GM18951 (cell line): ENCODE data around the gene AFF1.
"Not testable (repeated sequence)": the region's sequence is repeated elsewhere in the genome, so short reads cannot be mapped to it uniquely, and the experiment has no call there.

ENCODE experiments used
- POLR2A ChIP-seq: IDR thresholded peaks from 4 replicates; pipeline ENCODE4 v1.6.1; 2011; ENCODE audit warnings: mild to moderate bottlenecking; ENCODE audit not compliant: insufficient read length, insufficient read depth; ENCODE audit errors: extremely low read depth
- in situ Hi-C: fragments of 300-500 bp; cut with MboI; formaldehyde crosslinking; loops from one replicate; pipeline ENCODE4 v1.12.0; 2022; ENCODE audit warnings: low sequenced_read_pairs, mixed read lengths, inconsistent platforms; ENCODE audit not compliant: unreplicated experiment

AFF1 gene

DNA sequence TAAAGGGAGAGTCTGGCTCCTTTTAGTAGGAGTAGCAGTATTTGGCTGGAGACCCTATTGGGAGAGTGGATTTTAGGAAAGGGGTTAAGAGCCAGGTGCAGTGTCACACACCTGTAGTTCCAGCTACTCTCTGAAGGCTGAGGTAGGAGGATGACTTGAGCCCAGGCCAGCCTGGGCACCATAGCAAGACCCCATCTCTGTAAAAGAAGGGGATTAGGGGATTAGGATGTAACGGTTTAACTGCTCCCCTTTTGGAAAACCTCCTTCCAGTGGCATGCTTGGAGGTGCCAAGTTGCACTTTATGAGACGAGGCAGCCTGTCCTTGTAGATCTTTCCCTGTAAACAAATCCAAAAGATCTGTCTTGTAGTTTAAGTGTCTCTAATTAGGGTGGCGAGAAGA is 145.7 kb downstream of the AFF1 start:
- no peak for TF ChIP-seq POLR2A
- in situ Hi-C loops: no loop called here

- in situ Hi-C loops: no loop called here
Observed at GRCh38 chr4:87081826-87082225, 147.0 kb downstream of the AFF1 start.

GRCh38 chr4:87085732-87086131 is 150.9 kb downstream of the AFF1 start:
- in situ Hi-C loops: not testable (repeated sequence)

More at GRCh38 chr4:87081826-87082225, 147.0 kb downstream of the AFF1 start:
- no peak for TF ChIP-seq POLR2A

GRCh38 chr4:87086143-87086805 is 151.5 kb downstream of the AFF1 start:
- no peak for TF ChIP-seq POLR2A
- in situ Hi-C loops: no loop called here

- in situ Hi-C loops: no loop called here
- TF ChIP-seq POLR2A: no peak
Observed at GRCh38 chr4:87087015-87087414, 152.2 kb downstream of the AFF1 start.

DNA sequence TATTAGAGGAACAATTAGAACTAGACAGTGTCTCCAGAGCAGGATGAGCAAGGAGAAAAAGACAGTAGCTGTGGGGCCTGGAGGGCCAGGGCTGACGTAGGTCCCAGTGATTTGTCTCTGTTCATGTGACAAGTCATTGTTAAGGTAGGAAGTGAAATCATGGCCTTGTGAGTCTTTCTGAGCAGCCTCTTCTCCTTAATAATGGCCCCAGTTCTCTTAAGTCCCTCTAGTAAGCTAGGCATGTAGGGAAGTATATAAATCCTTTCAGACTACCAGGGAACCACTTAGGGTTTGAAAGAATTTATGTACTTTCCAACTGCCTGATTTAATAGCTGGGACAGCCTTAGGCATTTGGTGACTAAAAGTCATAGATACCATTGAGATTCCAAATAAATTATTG is 152.6 kb downstream of the AFF1 start:
- in situ Hi-C loops: no loop called here
- no peak for TF ChIP-seq POLR2A

GRCh38 chr4:87088186-87088585 is 153.4 kb downstream of the AFF1 start:
- no peak for TF ChIP-seq POLR2A
- in situ Hi-C loops: no loop called here

DNA sequence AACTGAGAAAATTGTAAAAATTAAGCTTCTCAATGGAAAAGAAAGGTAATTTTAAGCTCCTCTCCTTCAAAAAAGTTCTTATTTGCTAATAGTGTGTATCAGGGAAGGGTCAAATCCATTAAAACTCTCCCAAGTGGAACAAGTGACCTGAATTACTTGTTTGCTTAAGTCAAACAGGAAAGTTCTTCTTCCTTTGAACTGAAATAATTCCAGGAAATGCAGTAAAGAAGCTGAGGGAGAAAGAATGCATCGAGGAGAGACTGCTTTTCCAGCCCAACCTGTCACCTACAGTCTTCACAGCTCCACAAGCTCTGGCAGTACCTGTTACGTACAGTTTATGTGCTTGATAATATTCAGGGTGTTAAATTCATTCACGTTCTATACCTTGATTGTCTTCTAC is 154.6 kb downstream of the AFF1 start:
- TF ChIP-seq POLR2A: no peak
- in situ Hi-C loops: no loop called here

DNA sequence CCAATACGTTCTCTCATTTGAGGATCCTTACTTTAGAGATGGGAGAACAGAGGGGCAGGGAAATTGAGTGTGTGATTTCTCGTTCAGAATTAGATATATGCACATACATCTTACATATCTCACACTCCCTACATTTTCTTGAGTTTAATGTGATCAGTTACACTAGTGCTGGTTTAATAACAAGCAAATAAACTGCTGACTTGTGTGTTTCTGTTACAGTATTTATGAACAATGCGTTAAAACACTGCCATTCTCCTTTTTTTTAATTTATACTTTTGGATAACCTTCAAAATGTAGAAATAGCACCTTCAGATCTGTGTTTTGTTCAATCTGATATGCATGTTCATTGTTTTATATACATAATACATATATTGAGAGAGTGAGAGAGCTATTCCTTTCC is 155.5 kb downstream of the AFF1 start:
- in situ Hi-C loops: loop anchor here (5.0 kb wide), 1 partner anchor 168 kb away; no protein-coding TSS in a partner anchor
- no peak for TF ChIP-seq POLR2A

DNA sequence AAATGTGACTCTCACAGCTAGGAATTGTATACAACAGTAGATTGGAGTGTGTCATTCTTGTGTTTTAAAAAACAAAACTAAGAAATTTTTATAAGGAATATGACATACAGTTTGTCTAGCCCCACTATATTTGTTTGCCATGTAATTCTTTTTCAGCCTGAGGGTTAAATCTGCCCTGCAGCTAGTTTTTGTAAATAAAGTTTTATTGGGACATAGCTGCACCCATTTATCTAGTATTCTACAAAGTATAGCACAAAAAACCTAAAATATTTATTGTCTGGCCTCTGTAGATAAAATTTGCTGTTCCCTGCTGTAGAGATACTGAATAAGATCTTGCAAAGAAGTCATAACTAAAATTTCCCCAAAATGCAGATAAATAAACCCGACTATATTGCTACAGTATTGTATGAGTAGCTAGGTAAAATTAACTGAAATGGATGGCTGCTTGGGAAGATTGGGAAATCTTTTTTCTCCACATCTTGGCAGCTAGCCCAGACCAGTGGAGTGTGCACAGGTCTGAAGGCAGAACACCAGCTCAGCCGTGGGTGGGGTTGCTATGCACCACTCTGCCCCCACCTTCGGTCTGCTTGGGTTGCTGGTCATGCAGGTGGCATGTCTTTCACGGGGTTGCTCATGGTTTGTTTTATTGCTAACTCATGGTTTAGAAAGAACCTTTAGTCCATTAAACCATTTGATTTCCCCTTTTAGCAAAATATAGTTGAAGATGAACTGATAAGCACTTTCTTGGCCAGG is 157.8 kb downstream of the AFF1 start:
- no peak for TF ChIP-seq POLR2A
- in situ Hi-C loops: loop anchor here (5.0 kb wide), 1 partner anchor 170 kb away; no protein-coding TSS in a partner anchor

DNA sequence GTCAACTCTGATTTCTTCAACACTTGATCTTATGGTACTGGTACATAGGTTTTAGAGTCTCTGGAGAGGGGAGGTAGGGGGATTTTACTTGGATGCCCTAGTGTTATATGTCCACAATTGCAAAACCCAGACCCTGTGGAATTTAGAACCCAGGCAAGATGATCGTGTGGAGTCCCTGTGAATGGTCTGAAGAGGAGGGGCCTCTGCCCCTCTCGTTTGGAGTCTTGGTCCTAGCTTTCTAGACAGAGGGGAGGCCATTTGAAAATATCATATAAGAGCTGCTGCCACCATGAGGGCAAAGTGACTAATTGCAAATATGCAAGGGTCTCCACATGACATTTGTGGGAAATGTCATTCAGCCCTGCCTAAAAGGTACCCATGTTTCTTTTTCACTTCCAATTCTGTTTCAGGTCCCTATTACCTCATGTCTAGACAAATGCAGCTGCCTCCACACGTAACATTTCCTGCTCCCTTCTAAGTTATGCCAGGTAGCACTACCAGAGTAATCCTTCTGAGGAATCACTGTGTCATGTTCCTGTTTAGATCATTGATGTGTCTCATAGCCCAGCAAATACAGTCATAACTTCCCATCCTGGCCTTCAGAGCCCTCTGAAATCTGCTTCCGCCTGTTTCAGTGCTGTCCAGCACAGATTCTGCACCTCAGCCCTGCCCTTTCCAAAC is 158.8 kb downstream of the AFF1 start:
- in situ Hi-C loops: loop anchor here (5.0 kb wide), 1 partner anchor 171 kb away; no protein-coding TSS in a partner anchor

DNA sequence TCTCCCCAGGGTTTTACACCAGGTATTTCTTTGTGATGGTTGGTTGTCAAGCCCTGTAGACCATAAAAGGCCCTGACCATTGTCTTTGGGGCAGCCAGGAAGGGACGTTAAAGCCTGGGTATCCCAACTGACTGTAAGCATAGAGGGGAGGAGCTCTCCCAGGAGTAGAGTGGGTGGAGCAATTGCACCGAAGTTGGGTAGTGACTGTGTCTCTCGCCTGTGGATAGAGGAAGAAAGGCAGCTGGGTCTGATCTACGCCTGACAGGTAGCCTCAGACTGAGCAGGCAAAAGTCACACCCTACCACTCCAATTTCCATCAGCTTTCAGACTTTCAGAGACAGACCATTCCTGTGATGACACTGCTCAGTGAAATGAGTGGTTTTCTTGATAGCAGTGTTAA is 162.3 kb downstream of the AFF1 start:
- no peak for TF ChIP-seq POLR2A
- in situ Hi-C loops: no loop called here

More for the DNA sequence above, 158.8 kb downstream of the AFF1 start:
- no peak for TF ChIP-seq POLR2A

GRCh38 chr4:87100168-87100567 is 165.4 kb downstream of the AFF1 start:
- in situ Hi-C loops: no loop called here
- no peak for TF ChIP-seq POLR2A
